ENCODE results near the gene PRSS36. TPM values are rescaled to one million over a fixed set of nuclear protein-coding genes. Genes with fewer than 3 reads are reported as not detected.
"Not testable (repeated sequence)": the region's sequence is repeated elsewhere in the genome, so short reads cannot be mapped to it uniquely, and the experiment has no call there.

Gene PRSS36
- total RNA-seq, 1 donor from 2014 or later: 1.1 TPM

DNA sequence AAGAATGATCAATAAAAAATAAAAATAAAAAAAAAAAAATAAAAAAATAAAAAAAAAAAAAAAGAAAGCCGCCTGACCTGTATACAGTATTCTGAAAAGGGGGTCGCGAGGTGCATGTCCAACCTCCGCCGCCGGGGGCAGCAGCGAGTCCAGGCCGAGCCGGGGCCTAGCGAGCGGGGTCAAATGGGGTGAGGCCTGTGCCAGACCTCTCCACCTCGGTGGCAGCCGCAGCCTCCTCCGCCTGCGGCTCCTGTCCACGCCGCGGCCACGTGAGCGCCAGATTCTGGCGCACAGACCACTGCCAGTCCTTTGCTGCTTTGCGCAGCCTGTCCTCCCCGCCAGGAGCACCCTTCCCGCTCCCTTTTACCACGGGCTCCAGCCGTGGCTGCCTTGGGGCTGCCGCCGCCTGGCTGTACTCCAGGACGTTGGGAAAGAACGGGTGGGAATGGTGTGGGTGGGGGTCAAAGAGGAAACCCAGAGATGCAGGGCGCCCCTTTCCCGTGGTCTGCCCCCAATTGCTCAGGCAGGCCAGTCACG is 44.1 kb downstream of the PRSS36 start:
- DNase-seq (ENCODE audit: low spot score): peak; percentile 83

- DNase-seq (ENCODE audit: low spot score): not testable (repeated sequence)
Measured at GRCh38 chr16:31100876-31101641, 48.8 kb downstream of the PRSS36 start.

GRCh38 chr16:31099860-31100638 is 49.8 kb downstream of the PRSS36 start:
- DNase-seq (ENCODE audit: low spot score): no peak

- DNase-seq (ENCODE audit: low spot score): peak; percentile 94
Measured at GRCh38 chr16:31094424-31095120, 55.3 kb downstream of the PRSS36 start, which contains the start of gene VKORC1. Gene VKORC1, minus strand, starts transcription at chr16:31094797. Its CDS starts 68 bp downstream, at chr16:31094729.

- DNase-seq (ENCODE audit: low spot score): no peak
Measured at GRCh38 chr16:31094088-31094423, 55.8 kb downstream of the PRSS36 start.

DNA sequence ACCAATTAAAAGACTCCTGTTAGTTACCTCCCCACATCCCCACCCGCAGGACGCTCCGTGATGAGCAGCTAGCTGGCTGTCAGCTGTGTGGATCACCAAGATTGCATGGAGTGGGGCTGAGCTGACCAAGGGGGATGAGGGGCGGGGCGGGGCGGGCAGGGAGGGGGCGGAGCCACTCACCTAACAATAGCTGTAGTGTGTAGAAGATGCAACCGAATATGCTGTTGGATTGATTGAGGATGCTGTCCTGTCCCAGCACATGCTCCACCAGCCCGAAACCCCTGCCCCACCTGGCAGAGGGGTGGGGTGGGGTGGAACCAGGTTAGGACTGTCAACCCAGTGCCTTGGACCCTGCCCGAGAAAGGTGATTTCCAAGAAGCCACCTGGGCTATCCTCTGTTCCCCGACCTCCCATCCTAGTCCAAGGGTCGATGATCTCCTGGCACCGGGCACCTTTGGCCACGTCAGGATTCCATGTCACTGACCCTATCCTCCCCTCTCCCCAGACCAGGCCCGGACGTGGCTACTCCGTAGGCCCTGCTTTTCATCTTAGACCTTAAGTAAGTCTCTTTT is 56.6 kb downstream of the PRSS36 start:
- no peak for DNase-seq (ENCODE audit: low spot score)

- no peak for DNase-seq (ENCODE audit: low spot score)
Measured at GRCh38 chr16:31092330-31092729, 57.5 kb downstream of the PRSS36 start.

- DNase-seq (ENCODE audit: low spot score): no peak
Measured at GRCh38 chr16:31090540-31090939, 59.3 kb downstream of the PRSS36 start.

DNA sequence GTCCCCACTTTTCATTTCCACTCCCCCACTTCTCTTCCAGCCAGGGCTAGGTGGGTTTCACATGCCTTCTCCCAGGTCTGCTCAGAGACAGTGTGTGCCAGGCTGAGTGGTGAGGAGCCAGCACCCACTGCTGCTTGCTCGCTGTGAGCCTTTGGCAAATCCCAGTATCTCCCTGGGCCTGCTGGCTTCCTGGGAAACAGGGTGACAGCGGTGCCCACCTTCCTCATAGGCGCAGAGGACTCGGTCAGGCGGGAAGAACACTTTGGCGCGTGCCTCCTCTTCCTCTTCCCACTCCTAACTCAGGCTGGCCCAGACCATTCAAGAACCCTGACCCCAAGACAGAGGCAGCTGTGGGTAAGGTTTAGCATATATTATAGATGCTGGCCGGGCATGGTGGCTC is 60.7 kb downstream of the PRSS36 start:
- DNase-seq (ENCODE audit: low spot score): no peak

Other genes with a start within 250 kb of the PRSS36 start
- 25.7 TPM for gene FBXL19, start 226.5 kb downstream of the PRSS36 start, total RNA-seq
- 25.9 TPM for gene ORAI3, start 201.0 kb downstream of the PRSS36 start, total RNA-seq
- 19.6 TPM for gene SETD1A, start 192.3 kb downstream of the PRSS36 start, total RNA-seq
- 14.8 TPM for gene HSD3B7, start 164.9 kb downstream of the PRSS36 start, total RNA-seq
- gene STX1B, start 139.4 kb downstream of the PRSS36 start, total RNA-seq: 1.6 TPM
- 55.0 TPM for gene STX4, start 116.5 kb downstream of the PRSS36 start, total RNA-seq
- 12.8 TPM for gene ZNF668, start 75.8 kb downstream of the PRSS36 start, total RNA-seq
- 18.3 TPM for gene ZNF646, start 75.6 kb downstream of the PRSS36 start, total RNA-seq
- gene PRSS53, start 61.1 kb downstream of the PRSS36 start, total RNA-seq: 1.2 TPM
- 42.1 TPM for gene VKORC1, start 55.3 kb downstream of the PRSS36 start, total RNA-seq
- 29.8 TPM for gene BCKDK, start 41.7 kb downstream of the PRSS36 start, total RNA-seq
- gene KAT8, start 32.4 kb downstream of the PRSS36 start, total RNA-seq: 77.9 TPM
- 17.0 TPM for gene PRSS8, start 14.3 kb downstream of the PRSS36 start, total RNA-seq
- 390 TPM for gene FUS, start 30.1 kb upstream of the PRSS36 start, total RNA-seq
- gene PYCARD, start 52.7 kb upstream of the PRSS36 start, total RNA-seq: 39.6 TPM
- gene TRIM72, start 64.1 kb upstream of the PRSS36 start, total RNA-seq: not detected
- gene PYDC1, start 67.1 kb upstream of the PRSS36 start, total RNA-seq: not detected
- 4.4 TPM for gene ITGAM, start 109.9 kb upstream of the PRSS36 start, total RNA-seq
- gene ITGAX, start 205.1 kb upstream of the PRSS36 start, total RNA-seq: 9.6 TPM
- gene ITGAD, start 243.3 kb upstream of the PRSS36 start, total RNA-seq: not detected

Data from ureter (tissue), 1 donor.